Measurements from ENCODE around the gene TTC23.
"Not testable (repeated sequence)": the region's sequence is repeated elsewhere in the genome, so short reads cannot be mapped to it uniquely, and the experiment has no call there.

TTC23 gene

DNA sequence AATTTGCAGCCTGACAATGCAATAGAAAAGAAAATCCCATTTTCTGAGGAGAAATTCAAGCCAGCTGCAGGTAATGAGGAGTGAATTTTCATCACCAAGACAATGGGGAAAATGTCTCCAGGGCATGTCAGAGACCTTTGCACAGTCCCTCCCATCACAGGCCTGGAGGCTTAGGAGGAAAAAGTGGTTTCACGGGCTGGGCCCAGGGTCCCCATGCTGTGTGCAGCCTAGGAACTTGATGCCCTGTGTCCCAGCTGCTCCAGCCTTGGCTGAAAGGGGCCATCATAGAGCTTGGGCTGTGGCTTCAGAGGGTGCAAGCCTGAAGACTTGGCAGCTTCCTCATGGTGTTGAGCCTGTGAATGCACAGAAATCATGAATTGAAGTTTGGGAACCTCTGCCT lies 57.2 kb downstream of the TTC23 start:
- DNase-seq (ENCODE audit: low read depth); H3K4me1 ChIP-seq (ENCODE audit: control insufficient read depth, insufficient read depth, low read length); H3K27me3 ChIP-seq (replicated peaks; ENCODE audit: control insufficient read depth, insufficient read depth, low read length); H3K9ac ChIP-seq (ENCODE audit: low read length); H3K9me3 ChIP-seq (ENCODE audit: control insufficient read depth, low read length); H3K4me3 ChIP-seq (ENCODE audit: low read length): not testable (repeated sequence)
- peaks cover 32% of the 10 kb centered on the region for H3K36me3 ChIP-seq (ENCODE audit: control insufficient read depth, insufficient read depth, low read length, severe bottlenecking)

DNA sequence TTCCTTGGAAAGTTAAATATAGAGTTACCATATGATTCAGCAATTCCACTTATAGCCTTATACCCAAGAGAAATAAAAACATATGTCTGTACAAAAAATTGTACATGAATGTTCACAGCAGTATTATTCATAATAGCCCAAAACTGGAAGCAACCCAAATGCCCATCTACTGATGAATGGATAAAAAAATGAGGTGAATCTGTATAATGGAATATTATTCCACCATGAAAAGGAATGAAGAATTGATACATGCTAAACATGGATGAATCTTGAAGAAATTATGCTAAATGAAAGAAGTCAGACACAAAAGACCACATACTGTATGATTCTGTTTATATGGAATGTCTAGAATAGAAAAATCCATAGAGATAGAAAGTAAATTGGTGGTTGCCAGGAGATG lies 61.4 kb downstream of the TTC23 start:
- DNase-seq (ENCODE audit: low read depth), result no peak
- no peak overlapping the region for H3K4me3 ChIP-seq (ENCODE audit: low read length)
- peaks cover 2% of the 10 kb centered on the region for H3K4me1 ChIP-seq (ENCODE audit: control insufficient read depth, insufficient read depth, low read length)
- H3K27me3 ChIP-seq (replicated peaks; ENCODE audit: control insufficient read depth, insufficient read depth, low read length), result no peaks in the 10 kb centered on the region
- no peak overlapping the region for H3K9ac ChIP-seq (ENCODE audit: low read length)
- peaks cover 19% of the 10 kb centered on the region for H3K36me3 ChIP-seq (ENCODE audit: control insufficient read depth, insufficient read depth, low read length, severe bottlenecking)
- no peaks in the 10 kb centered on the region for H3K9me3 ChIP-seq (ENCODE audit: control insufficient read depth, low read length)

DNA sequence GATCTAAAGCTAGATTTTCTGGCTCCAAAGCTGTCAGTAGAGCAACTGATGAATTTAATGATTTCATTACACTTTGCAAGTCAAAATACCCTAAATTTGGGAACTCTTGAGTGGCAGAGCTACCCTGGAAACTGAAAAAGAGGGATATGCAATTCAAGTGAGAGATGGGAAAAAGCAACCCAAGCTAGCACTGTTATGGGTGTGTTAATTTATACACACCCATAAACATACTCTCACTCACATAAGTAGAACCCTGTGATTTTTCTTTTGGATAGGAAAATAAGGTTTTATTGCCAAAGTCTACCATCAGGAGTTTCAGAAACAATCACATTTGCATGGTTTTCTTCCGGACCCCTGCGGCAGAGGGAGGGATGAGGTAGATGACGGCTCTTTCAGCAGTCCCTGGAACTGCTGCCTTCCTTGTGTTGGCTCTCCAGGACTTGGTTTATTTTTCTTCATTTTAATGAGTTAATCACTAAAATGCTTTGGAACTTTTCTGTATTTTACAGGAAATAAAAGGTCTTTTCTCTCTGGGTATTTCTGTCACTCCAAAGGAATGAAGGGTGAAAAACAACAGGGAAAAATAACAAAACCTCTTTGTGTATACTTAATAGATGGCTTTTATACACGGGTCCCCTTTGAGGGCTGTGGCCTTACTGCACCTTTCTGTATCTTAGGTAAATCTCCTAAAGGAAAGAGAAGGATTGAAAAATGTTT lies 63.8 kb downstream of the TTC23 start:
- Histone ChIP-seq H3K4me3 (ENCODE audit: low read length) (no peak overlapping the region), H3K4me1 (ENCODE audit: control insufficient read depth, insufficient read depth, low read length) (peaks cover 25% of the 10 kb centered on the region), H3K27me3 (replicated peaks; ENCODE audit: control insufficient read depth, insufficient read depth, low read length) (no peaks in the 10 kb centered on the region), H3K36me3 (ENCODE audit: control insufficient read depth, insufficient read depth, low read length, severe bottlenecking) (peaks cover 3% of the 10 kb centered on the region), H3K9me3 (ENCODE audit: control insufficient read depth, low read length) (no peaks in the 10 kb centered on the region), H3K9ac (ENCODE audit: low read length) (no peak overlapping the region)
- DNase-seq (ENCODE audit: low read depth), result no peak

DNA sequence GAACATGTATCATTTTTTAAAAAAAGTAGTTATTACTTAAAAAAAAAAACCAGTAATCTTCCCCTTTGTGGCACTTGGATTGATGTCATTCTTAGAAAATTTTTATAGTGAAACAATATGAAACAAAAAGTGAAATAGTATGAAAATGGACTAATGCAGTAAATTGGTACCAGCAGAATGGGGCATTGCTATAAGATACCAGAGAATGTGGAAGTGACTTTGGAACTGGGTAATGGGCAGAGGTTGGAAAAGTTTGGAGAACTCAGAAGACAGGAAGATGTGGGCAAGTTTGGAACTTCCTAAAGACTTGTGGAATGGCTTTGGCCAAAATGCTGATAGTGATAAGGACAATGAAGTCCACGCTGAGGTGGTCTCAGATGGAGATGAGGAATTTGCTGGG lies 66.6 kb downstream of the TTC23 start:
- Histone ChIP-seq H3K4me3 (ENCODE audit: low read length) (no peak overlapping the region), H3K36me3 (ENCODE audit: control insufficient read depth, insufficient read depth, low read length, severe bottlenecking) (no peaks in the 10 kb centered on the region), H3K4me1 (ENCODE audit: control insufficient read depth, insufficient read depth, low read length) (peaks cover 35% of the 10 kb centered on the region), H3K27me3 (replicated peaks; ENCODE audit: control insufficient read depth, insufficient read depth, low read length) (no peaks in the 10 kb centered on the region), H3K9me3 (ENCODE audit: control insufficient read depth, low read length) (no peaks in the 10 kb centered on the region), H3K9ac (ENCODE audit: low read length) (no peak overlapping the region)
- no peak for DNase-seq (ENCODE audit: low read depth)

DNA sequence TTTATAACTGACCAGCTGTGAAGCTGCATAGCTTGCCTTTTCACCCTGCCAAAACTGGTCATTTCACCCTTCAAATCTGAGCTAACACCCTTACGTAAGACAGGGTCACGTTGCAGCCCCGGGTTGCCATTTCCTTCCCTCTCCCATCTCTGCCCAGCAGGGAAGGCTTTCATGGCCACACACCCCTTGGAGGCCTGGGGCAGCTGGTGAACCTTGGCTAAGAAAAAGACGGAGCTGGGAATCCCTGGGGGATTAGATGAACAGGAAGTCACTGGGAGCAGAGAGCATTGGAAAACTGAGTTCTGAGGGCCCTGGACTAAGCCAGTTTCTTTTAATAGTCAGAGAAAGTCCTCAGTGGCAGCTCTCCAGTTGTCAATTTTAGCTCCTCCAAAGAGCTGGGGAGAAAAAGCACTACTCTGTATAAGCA lies 67.8 kb downstream of the TTC23 start:
- no peak overlapping the region for H3K4me3 ChIP-seq (ENCODE audit: low read length)
- DNase-seq (ENCODE audit: low read depth), result no peak
- peaks cover 37% of the 10 kb centered on the region for H3K4me1 ChIP-seq (ENCODE audit: control insufficient read depth, insufficient read depth, low read length)
- no peaks in the 10 kb centered on the region for H3K36me3 ChIP-seq (ENCODE audit: control insufficient read depth, insufficient read depth, low read length, severe bottlenecking)
- no peaks in the 10 kb centered on the region for H3K9me3 ChIP-seq (ENCODE audit: control insufficient read depth, low read length)
- no peaks in the 10 kb centered on the region for H3K27me3 ChIP-seq (replicated peaks; ENCODE audit: control insufficient read depth, insufficient read depth, low read length)
- H3K9ac ChIP-seq (ENCODE audit: low read length), result peak overlapping the region; percentile 56

DNA sequence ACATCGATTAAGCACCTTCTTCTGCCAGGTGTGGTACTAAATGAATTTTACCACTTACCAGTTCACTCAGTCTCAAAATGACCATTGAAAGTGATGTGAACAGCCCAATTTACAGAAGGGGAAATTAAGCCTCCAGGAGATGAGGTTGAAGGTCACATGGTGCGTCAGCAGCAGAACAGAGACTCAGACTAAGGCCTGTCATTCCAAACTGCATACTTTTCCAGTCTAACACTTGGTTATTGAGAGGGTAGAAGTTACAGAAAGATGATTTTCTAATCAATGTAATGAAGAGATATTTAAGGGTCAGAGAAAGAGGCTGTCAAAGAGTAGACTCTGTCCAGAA lies 68.4 kb downstream of the TTC23 start:
- peak overlapping the region; percentile 4 for H3K9ac ChIP-seq (ENCODE audit: low read length)
- peaks cover 37% of the 10 kb centered on the region for H3K4me1 ChIP-seq (ENCODE audit: control insufficient read depth, insufficient read depth, low read length)
- DNase-seq (ENCODE audit: low read depth), result no peak
- H3K27me3 ChIP-seq (replicated peaks; ENCODE audit: control insufficient read depth, insufficient read depth, low read length), result no peaks in the 10 kb centered on the region
- no peaks in the 10 kb centered on the region for H3K36me3 ChIP-seq (ENCODE audit: control insufficient read depth, insufficient read depth, low read length, severe bottlenecking)
- H3K4me3 ChIP-seq (ENCODE audit: low read length), result no peak overlapping the region
- H3K9me3 ChIP-seq (ENCODE audit: control insufficient read depth, low read length), result no peaks in the 10 kb centered on the region

DNA sequence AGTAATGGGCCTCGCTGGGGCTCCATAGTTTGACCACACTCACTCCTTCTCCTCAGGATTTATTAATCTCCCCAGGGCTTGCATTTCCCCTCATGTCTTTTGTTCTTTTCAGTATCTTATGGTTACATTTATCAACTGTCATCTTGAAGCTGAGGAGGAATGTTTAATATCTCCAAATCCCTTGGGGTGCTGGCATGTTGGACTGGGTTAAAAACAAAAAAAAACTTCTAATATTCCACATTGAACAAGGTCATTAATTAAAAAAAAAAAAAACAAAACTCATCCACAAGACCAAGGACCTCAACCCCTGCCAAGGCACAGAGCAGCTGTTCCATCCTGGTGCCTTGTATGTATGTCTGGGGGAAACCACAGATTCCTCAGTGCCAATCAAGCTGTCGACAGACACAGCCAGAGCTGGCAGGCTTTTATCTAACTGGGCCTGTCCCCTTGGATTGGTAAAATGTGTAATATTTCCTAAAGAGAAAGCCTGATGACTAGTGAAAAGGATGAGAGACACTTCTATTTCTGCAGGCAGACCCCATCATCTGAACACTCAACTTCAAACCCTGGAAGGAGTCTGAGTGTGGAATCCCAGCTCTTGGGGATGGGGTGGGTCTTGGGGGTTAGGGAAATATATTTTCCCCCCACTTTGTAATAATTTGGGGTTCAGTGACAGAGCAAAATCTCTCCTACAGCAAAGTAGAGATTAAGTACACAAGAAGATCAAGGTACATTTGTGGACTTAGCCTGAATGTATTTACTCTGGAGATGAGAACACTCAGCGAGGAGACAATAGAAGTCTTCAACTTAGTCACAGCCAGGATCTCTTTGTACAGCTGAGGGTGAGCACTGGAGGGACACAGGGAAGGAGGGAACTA lies 69.1 kb downstream of the TTC23 start:
- Histone ChIP-seq H3K27me3 (replicated peaks; ENCODE audit: control insufficient read depth, insufficient read depth, low read length) (no peaks in the 10 kb centered on the region), H3K36me3 (ENCODE audit: control insufficient read depth, insufficient read depth, low read length, severe bottlenecking) (no peaks in the 10 kb centered on the region), H3K4me3 (ENCODE audit: low read length) (no peak overlapping the region), H3K4me1 (ENCODE audit: control insufficient read depth, insufficient read depth, low read length) (peaks cover 38% of the 10 kb centered on the region), H3K9ac (ENCODE audit: low read length) (no peak overlapping the region), H3K9me3 (ENCODE audit: control insufficient read depth, low read length) (no peaks in the 10 kb centered on the region)
- DNase-seq (ENCODE audit: low read depth), result no peak

DNA sequence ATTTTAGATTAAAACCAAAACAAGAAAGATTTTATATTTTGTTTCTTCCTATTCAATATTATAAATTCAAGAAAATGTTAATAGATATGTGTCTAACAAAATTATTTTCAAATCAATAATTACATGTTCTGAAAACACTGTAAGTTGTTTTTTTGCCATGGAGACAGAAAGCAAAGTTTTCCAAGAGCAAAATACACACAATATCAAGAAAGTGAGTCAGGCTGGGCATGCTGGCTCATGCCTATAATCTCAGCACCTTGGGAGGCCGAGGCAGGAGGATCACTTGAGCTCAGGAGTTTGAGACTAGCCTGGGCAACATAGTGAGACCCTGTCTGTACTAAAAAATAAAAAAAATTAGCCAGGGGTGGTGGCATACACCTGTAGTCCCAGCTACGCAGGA lies 71.7 kb downstream of the TTC23 start:
- peak; percentile 24 for DNase-seq (ENCODE audit: low read depth)
- H3K4me3 ChIP-seq (ENCODE audit: low read length), result no peak overlapping the region
- H3K27me3 ChIP-seq (replicated peaks; ENCODE audit: control insufficient read depth, insufficient read depth, low read length), result no peaks in the 10 kb centered on the region
- no peak overlapping the region for H3K9ac ChIP-seq (ENCODE audit: low read length)
- H3K36me3 ChIP-seq (ENCODE audit: control insufficient read depth, insufficient read depth, low read length, severe bottlenecking), result peaks cover 17% of the 10 kb centered on the region
- no peaks in the 10 kb centered on the region for H3K9me3 ChIP-seq (ENCODE audit: control insufficient read depth, low read length)
- peaks cover 39% of the 10 kb centered on the region for H3K4me1 ChIP-seq (ENCODE audit: control insufficient read depth, insufficient read depth, low read length)

DNA sequence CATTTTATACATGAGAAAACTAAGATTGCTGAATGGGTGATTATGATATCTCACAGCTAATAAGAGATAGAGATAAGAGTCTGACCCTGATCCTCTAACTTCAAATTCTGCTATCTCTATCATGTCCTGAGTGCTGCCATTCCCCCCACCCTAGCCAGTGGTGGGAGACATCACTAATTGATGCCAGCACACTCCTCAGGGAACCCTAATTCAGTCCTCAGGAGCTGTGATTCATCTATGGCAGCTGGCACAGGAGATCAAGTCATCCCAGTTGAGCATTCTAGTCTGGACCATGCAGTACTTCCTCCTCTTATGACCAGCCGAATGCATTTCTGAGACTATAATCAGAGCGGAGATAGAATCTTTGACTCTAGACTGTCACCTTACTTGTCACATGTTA lies 72.6 kb downstream of the TTC23 start:
- Histone ChIP-seq H3K36me3 (ENCODE audit: control insufficient read depth, insufficient read depth, low read length, severe bottlenecking) (peaks cover 23% of the 10 kb centered on the region), H3K4me1 (ENCODE audit: control insufficient read depth, insufficient read depth, low read length) (peaks cover 30% of the 10 kb centered on the region), H3K9ac (ENCODE audit: low read length) (no peak overlapping the region), H3K27me3 (replicated peaks; ENCODE audit: control insufficient read depth, insufficient read depth, low read length) (no peaks in the 10 kb centered on the region), H3K4me3 (ENCODE audit: low read length) (no peak overlapping the region), H3K9me3 (ENCODE audit: control insufficient read depth, low read length) (no peaks in the 10 kb centered on the region)
- no peak for DNase-seq (ENCODE audit: low read depth)

DNA sequence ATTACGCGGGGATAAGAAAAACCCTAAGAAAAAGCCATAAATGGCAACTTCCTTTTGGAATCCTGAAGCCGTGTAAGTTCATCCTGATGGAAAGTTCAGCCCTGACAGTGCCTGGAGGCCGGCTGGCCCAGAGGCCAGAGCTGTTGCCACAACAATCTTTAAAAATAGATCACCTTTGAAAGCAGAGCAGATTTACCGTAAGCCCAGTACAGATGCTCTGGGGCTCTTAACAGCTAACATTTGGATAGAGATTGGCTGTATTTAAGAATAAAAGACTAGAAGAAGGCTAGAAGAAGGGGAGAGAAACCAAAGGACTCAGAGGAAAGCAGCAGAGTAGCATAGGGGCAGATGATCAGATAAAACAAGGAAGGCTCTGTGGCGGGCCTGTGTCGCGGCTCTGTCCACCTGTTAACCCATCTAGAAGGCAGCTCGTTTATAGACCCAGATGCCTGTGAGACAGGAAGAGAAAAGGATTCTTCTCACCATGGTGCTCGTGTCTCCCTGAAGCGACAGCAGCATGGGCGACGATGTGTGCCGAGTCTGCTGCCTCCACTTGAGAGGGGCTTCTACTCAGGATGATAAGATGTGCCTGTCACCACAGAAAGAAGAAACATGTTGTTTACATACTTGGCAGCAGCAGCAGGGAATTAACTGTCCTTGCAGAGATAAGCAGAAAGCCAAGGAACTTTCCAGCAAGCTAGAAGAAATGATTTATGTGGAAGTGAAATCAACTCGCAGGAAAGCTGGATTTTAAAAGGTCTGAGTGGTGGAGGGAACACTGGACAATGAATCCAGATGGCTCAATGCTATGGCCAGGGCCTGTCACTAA lies 74.6 kb downstream of the TTC23 start:
- peaks cover 33% of the 10 kb centered on the region for H3K36me3 ChIP-seq (ENCODE audit: control insufficient read depth, insufficient read depth, low read length, severe bottlenecking)
- H3K27me3 ChIP-seq (replicated peaks; ENCODE audit: control insufficient read depth, insufficient read depth, low read length), result no peaks in the 10 kb centered on the region
- H3K9ac ChIP-seq (ENCODE audit: low read length), result no peak overlapping the region
- no peaks in the 10 kb centered on the region for H3K9me3 ChIP-seq (ENCODE audit: control insufficient read depth, low read length)
- H3K4me1 ChIP-seq (ENCODE audit: control insufficient read depth, insufficient read depth, low read length), result peaks cover 20% of the 10 kb centered on the region
- DNase-seq (ENCODE audit: low read depth), result no peak
- H3K4me3 ChIP-seq (ENCODE audit: low read length), result no peak overlapping the region

DNA sequence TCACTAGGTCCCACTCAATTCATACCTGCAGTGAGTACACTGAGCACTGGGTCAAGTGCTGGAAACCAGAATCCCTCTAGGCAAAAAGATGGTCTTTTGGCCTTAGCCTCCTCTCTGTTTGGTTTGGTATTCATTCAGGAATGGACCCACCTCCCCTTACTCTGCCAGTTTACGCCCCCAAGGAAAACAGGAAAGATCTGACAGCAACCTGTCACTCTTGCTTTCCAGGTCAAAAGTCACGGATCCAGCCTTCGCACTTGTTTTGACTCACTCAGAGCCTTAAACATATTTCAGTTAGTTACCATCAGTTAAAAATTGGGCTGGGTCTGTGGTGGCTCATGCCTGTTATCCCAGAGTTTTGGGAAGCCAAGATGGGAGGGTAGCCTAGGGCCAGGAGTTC lies 76.4 kb downstream of the TTC23 start:
- Histone ChIP-seq H3K9ac (ENCODE audit: low read length) (no peak overlapping the region), H3K4me1 (ENCODE audit: control insufficient read depth, insufficient read depth, low read length) (peaks cover 30% of the 10 kb centered on the region), H3K9me3 (ENCODE audit: control insufficient read depth, low read length) (no peaks in the 10 kb centered on the region), H3K36me3 (ENCODE audit: control insufficient read depth, insufficient read depth, low read length, severe bottlenecking) (peaks cover 36% of the 10 kb centered on the region), H3K4me3 (ENCODE audit: low read length) (no peak overlapping the region), H3K27me3 (replicated peaks; ENCODE audit: control insufficient read depth, insufficient read depth, low read length) (no peaks in the 10 kb centered on the region)
- DNase-seq (ENCODE audit: low read depth), result no peak
